Astrocyte (in vitro differentiated cells and primary cell): ENCODE data around the gene AGT. TPM values are rescaled to one million over a fixed set of nuclear protein-coding genes. Genes with fewer than 3 reads are reported as not detected.

Source experiments
- DNase-seq: peaks from one replicate; pipeline ENCODE4 v3.0.0-alpha.2; 2010; ENCODE audit warnings: low read depth
- FAIRE-seq: peaks from 2 replicates; lab custom pipeline; 2011; peaks lifted over from hg19 to GRCh38; lab: Jason Lieb, UNC
- H2AFZ ChIP-seq: 2 replicates; pipeline ENCODE4 v1.6.0; 2012; ENCODE audit warnings: low read depth, low read length, inconsistent platforms
- H3K27ac ChIP-seq: 2 replicates; pipeline ENCODE4 v1.5.1; 2011; ENCODE audit warnings: low read depth, low read length, inconsistent platforms
- H3K27me3 ChIP-seq: 2 replicates; pipeline ENCODE4 v1.6.0; 2011; ENCODE audit warnings: low read length, inconsistent platforms; ENCODE audit not compliant: insufficient read depth
- H3K36me3 ChIP-seq: 2 replicates; pipeline ENCODE4 v1.5.1; 2011; ENCODE audit warnings: low read length, inconsistent platforms; ENCODE audit not compliant: insufficient read depth
- H3K4me1 ChIP-seq: 2 replicates; pipeline ENCODE4 v1.5.1; 2011; ENCODE audit warnings: low read length, inconsistent platforms; ENCODE audit not compliant: insufficient read depth
- H3K4me2 ChIP-seq: 2 replicates; pipeline ENCODE4 v1.6.0; 2012; ENCODE audit warnings: low read length, inconsistent platforms
- H3K4me3 ChIP-seq: 2 replicates; pipeline ENCODE4 v1.5.1; 2011; ENCODE audit warnings: low read depth, mild to moderate bottlenecking, low read length, inconsistent platforms; ENCODE audit not compliant: insufficient read depth
- H3K79me2 ChIP-seq: 2 replicates; pipeline ENCODE4 v1.6.0; 2012; ENCODE audit warnings: mild to moderate bottlenecking, low read length, inconsistent platforms; ENCODE audit not compliant: insufficient read depth
- H3K9ac ChIP-seq: 2 replicates; pipeline ENCODE4 v1.6.0; 2012; ENCODE audit warnings: mild to moderate bottlenecking, low read length, inconsistent platforms
- H3K9me3 ChIP-seq: 2 replicates; pipeline ENCODE4 v1.5.1; 2012; ENCODE audit warnings: low read depth, mild to moderate bottlenecking, low read length, inconsistent platforms; ENCODE audit not compliant: insufficient read depth
- H4K20me1 ChIP-seq: 2 replicates; pipeline ENCODE4 v1.6.0; 2012; ENCODE audit warnings: low read length, inconsistent platforms; ENCODE audit not compliant: insufficient read depth
- H3K27ac Mint-ChIP-seq: one replicate; pipeline ENCODE4 v1.8.0; 2021; ENCODE audit warnings: mild to moderate bottlenecking, mixed read lengths; ENCODE audit not compliant: unreplicated experiment
- H3K27me3 Mint-ChIP-seq: one replicate; pipeline ENCODE4 v1.8.0; 2021; ENCODE audit warnings: low read depth, mixed read lengths; ENCODE audit not compliant: unreplicated experiment
- H3K36me3 Mint-ChIP-seq: one replicate; pipeline ENCODE4 v1.8.0; 2021; ENCODE audit warnings: low read depth, mixed read lengths; ENCODE audit not compliant: unreplicated experiment
- H3K4me1 Mint-ChIP-seq: one replicate; pipeline ENCODE4 v1.8.0; 2021; ENCODE audit warnings: low read depth, mixed read lengths; ENCODE audit not compliant: unreplicated experiment
- H3K4me3 Mint-ChIP-seq: one replicate; pipeline ENCODE4 v1.8.0; 2021; ENCODE audit warnings: mild to moderate bottlenecking, moderate library complexity, mixed read lengths; ENCODE audit not compliant: unreplicated experiment
- H3K9me3 Mint-ChIP-seq: one replicate; pipeline ENCODE4 v1.8.0; 2021; ENCODE audit warnings: mild to moderate bottlenecking, mixed read lengths; ENCODE audit not compliant: unreplicated experiment
- CTCF ChIP-seq: IDR thresholded peaks from 2 replicates; pipeline ENCODE4 v1.5.1; 2011; ENCODE audit warnings: low read depth, mild to moderate bottlenecking, inconsistent platforms, low read length, moderate library complexity; ENCODE audit not compliant: insufficient read depth
- EZH2 ChIP-seq: IDR thresholded peaks from 2 replicates; pipeline ENCODE4 v1.6.1; 2012; ENCODE audit warnings: mild to moderate bottlenecking, low read length, inconsistent platforms; ENCODE audit not compliant: insufficient read depth
- total RNA-seq: library from RNA; stranded (reverse); gene quantifications from 2 replicates; pipeline ENCODE4 v1.2.1, GENCODE V29; 2021

AGT gene
- total RNA-seq, 1 donor from 2014 or later: 1.2 TPM

- Mint-ChIP-seq H3K9me3 (peaks cover 4% of the 10 kb centered on the region), H3K27ac (peak overlapping the region; percentile 53), H3K27me3 (peaks cover 13% of the 10 kb centered on the region), H3K36me3 (peaks cover 2% of the 10 kb centered on the region), H3K4me3 (peak overlapping the region; percentile 40), H3K4me1 (peaks cover 15% of the 10 kb centered on the region)
- no peaks in the 10 kb centered on the region for H4K20me1 ChIP-seq
- H3K27ac ChIP-seq: no peak overlapping the region
- peak overlapping the region; percentile 8 for H2AFZ ChIP-seq
- no peaks in the 10 kb centered on the region for H3K27me3 ChIP-seq
- H3K79me2 ChIP-seq: no peaks in the 10 kb centered on the region
- no peak overlapping the region for H3K4me3 ChIP-seq
- no peak for DNase-seq
- H3K4me1 ChIP-seq: peaks cover 11% of the 10 kb centered on the region
- no peak for FAIRE-seq
- peak overlapping the region; percentile 70 for H3K4me2 ChIP-seq
- no peaks in the 10 kb centered on the region for H3K9me3 ChIP-seq
- TF ChIP-seq EZH2 (no peak), CTCF (no peak)
- no peaks in the 10 kb centered on the region for H3K36me3 ChIP-seq
- H3K9ac ChIP-seq: no peak overlapping the region
Measured at GRCh38 chr1:230713547-230713914, 391 bp downstream of the AGT start.

GRCh38 chr1:230713138-230713537, 784 bp downstream of the AGT start:
- Histone ChIP-seq H3K27ac (no peak overlapping the region), H3K4me3 (no peak overlapping the region), H3K9ac (no peak overlapping the region), H3K27me3 (no peaks in the 10 kb centered on the region), H3K36me3 (no peaks in the 10 kb centered on the region), H2AFZ (no peak overlapping the region), H3K4me2 (no peak overlapping the region), H4K20me1 (no peaks in the 10 kb centered on the region), H3K9me3 (no peaks in the 10 kb centered on the region), H3K79me2 (no peaks in the 10 kb centered on the region), H3K4me1 (peaks cover 11% of the 10 kb centered on the region)
- no peak overlapping the region for H3K4me3 Mint-ChIP-seq
- TF ChIP-seq CTCF (no peak), EZH2 (no peak)
- FAIRE-seq (no peak), DNase-seq (no peak)
- H3K4me1 Mint-ChIP-seq: peaks cover 15% of the 10 kb centered on the region
- H3K27ac Mint-ChIP-seq: no peak overlapping the region
- peaks cover 17% of the 10 kb centered on the region for H3K27me3 Mint-ChIP-seq
- peaks cover 4% of the 10 kb centered on the region for H3K9me3 Mint-ChIP-seq
- H3K36me3 Mint-ChIP-seq: peaks cover 2% of the 10 kb centered on the region

- peaks cover 4% of the 10 kb centered on the region for H3K9me3 Mint-ChIP-seq
- no peak for FAIRE-seq
- no peak for TF ChIP-seq EZH2
- TF ChIP-seq CTCF: no peak
- Histone ChIP-seq H3K36me3 (no peaks in the 10 kb centered on the region), H3K4me3 (no peak overlapping the region), H3K4me1 (peaks cover 11% of the 10 kb centered on the region), H3K27ac (no peak overlapping the region), H3K9ac (no peak overlapping the region), H3K79me2 (no peaks in the 10 kb centered on the region), H3K9me3 (no peaks in the 10 kb centered on the region), H2AFZ (no peak overlapping the region), H3K4me2 (no peak overlapping the region), H3K27me3 (no peaks in the 10 kb centered on the region), H4K20me1 (no peaks in the 10 kb centered on the region)
- H3K4me3 Mint-ChIP-seq: no peak overlapping the region
- H3K27me3 Mint-ChIP-seq: peaks cover 22% of the 10 kb centered on the region
- H3K4me1 Mint-ChIP-seq: peaks cover 15% of the 10 kb centered on the region
- no peak overlapping the region for H3K27ac Mint-ChIP-seq
- no peak for DNase-seq
- peaks cover 2% of the 10 kb centered on the region for H3K36me3 Mint-ChIP-seq
Measured at GRCh38 chr1:230712470-230712942, 1.4 kb downstream of the AGT start.
